ENCODE measurements around the gene MEAK7. TPM values are rescaled to one million over a fixed set of nuclear protein-coding genes. Genes with fewer than 3 reads are reported as not detected.

The MEAK7 gene
- total and polyA plus RNA-seq, 2 donors from 2014 or later, result 6.3 to 30.6 TPM

GRCh38 chr16:84460406-84461028 is 43.9 kb downstream of the MEAK7 start:
- no peak overlapping the region for H3K9ac ChIP-seq (ENCODE audit: low read length in 3 of 3)
- TF ChIP-seq, protein P1, sequence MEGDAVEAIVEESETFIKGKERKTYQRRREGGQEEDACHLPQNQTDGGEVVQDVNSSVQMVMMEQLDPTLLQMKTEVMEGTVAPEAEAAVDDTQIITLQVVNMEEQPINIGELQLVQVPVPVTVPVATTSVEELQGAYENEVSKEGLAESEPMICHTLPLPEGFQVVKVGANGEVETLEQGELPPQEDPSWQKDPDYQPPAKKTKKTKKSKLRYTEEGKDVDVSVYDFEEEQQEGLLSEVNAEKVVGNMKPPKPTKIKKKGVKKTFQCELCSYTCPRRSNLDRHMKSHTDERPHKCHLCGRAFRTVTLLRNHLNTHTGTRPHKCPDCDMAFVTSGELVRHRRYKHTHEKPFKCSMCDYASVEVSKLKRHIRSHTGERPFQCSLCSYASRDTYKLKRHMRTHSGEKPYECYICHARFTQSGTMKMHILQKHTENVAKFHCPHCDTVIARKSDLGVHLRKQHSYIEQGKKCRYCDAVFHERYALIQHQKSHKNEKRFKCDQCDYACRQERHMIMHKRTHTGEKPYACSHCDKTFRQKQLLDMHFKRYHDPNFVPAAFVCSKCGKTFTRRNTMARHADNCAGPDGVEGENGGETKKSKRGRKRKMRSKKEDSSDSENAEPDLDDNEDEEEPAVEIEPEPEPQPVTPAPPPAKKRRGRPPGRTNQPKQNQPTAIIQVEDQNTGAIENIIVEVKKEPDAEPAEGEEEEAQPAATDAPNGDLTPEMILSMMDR (IDR thresholded peaks at IDR 0.05; ENCODE audit: borderline replicate concordance, extremely low read depth, insufficient read depth), result no peak
- H3K27me3 ChIP-seq (ENCODE audit: control insufficient read depth, insufficient read depth, low read length), result no peaks in the 10 kb centered on the region
- FAIRE-seq (no peak), DNase-seq (peak in 1 of 5 donors; percentile 18)
- no peaks in the 10 kb centered on the region for H3K9me3 ChIP-seq (ENCODE audit: control insufficient read depth in 2 of 3, insufficient read depth in 1 of 3, low read length in 3 of 3)
- peaks cover 0 to 4% (median 0%) of the 10 kb centered on the region in 3 donors for H3K36me3 ChIP-seq (ENCODE audit: control insufficient read depth in 2 of 3, insufficient read depth in 3 of 3, low read length in 3 of 3)
- H3K4me1 ChIP-seq (ENCODE audit: control insufficient read depth in 2 of 3, insufficient read depth in 2 of 3, low read depth in 1 of 3, low read length in 3 of 3), result no peaks in the 10 kb centered on the region
- intact Hi-C loops (cut with DNase I), result no loop called here
- H3K4me3 ChIP-seq (ENCODE audit: low read length in 3 of 3), result no peak overlapping the region
- H3K27ac ChIP-seq (ENCODE audit: low read depth in 2 of 2, low read length in 2 of 2), result no peak overlapping the region

- DNase-seq (peak in 1 of 5 donors; percentile 39), FAIRE-seq (no peak)
- Histone ChIP-seq H3K9me3 (ENCODE audit: control insufficient read depth in 2 of 3, insufficient read depth in 1 of 3, low read length in 3 of 3) (no peaks in the 10 kb centered on the region), H3K4me1 (ENCODE audit: control insufficient read depth in 2 of 3, insufficient read depth in 2 of 3, low read depth in 1 of 3, low read length in 3 of 3) (no peaks in the 10 kb centered on the region), H3K4me3 (ENCODE audit: low read length in 3 of 3) (no peak overlapping the region), H3K36me3 (ENCODE audit: control insufficient read depth in 2 of 3, insufficient read depth in 3 of 3, low read length in 3 of 3) (peaks cover 0 to 4% (median 0%) of the 10 kb centered on the region in 3 donors), H3K27me3 (ENCODE audit: control insufficient read depth, insufficient read depth, low read length) (no peaks in the 10 kb centered on the region), H3K27ac (ENCODE audit: low read depth in 2 of 2, low read length in 2 of 2) (no peak overlapping the region), H3K9ac (ENCODE audit: low read length in 3 of 3) (no peak overlapping the region)
- TF ChIP-seq, protein P1 (IDR thresholded peaks at IDR 0.05; ENCODE audit: borderline replicate concordance, extremely low read depth, insufficient read depth), result no peak
- intact Hi-C loops (cut with DNase I), result no loop called here
These were observed 44.5 kb downstream of the MEAK7 start for GRCh38 chr16:84459941-84460405.

GRCh38 chr16:84459533-84459894 is 44.9 kb downstream of the MEAK7 start:
- Histone ChIP-seq H3K27me3 (ENCODE audit: control insufficient read depth, insufficient read depth, low read length) (no peaks in the 10 kb centered on the region), H3K36me3 (ENCODE audit: control insufficient read depth in 2 of 3, insufficient read depth in 3 of 3, low read length in 3 of 3) (peaks cover 0 to 4% (median 0%) of the 10 kb centered on the region in 3 donors), H3K9ac (ENCODE audit: low read length in 3 of 3) (no peak overlapping the region), H3K27ac (ENCODE audit: low read depth in 2 of 2, low read length in 2 of 2) (no peak overlapping the region), H3K4me1 (ENCODE audit: control insufficient read depth in 2 of 3, insufficient read depth in 2 of 3, low read depth in 1 of 3, low read length in 3 of 3) (no peaks in the 10 kb centered on the region), H3K9me3 (ENCODE audit: control insufficient read depth in 2 of 3, insufficient read depth in 1 of 3, low read length in 3 of 3) (no peaks in the 10 kb centered on the region), H3K4me3 (ENCODE audit: low read length in 3 of 3) (no peak overlapping the region)
- intact Hi-C loops (cut with DNase I), result no loop called here
- TF ChIP-seq, protein P1 (IDR thresholded peaks at IDR 0.05; ENCODE audit: borderline replicate concordance, extremely low read depth, insufficient read depth), result no peak
- DNase-seq, result no peak
- no peak for FAIRE-seq

All from kidney (tissue), 14 donors.